IMR-90 (cell line): ENCODE data around the gene RAD51C. TPM values are rescaled to one million over a fixed set of nuclear protein-coding genes. Genes with fewer than 3 reads are reported as not detected.

Source experiments
- ATAC-seq: fragments of 200-7000 bp; cut with Tn5 transposase; 2 replicates; pipeline ENCODE4 v1.9.1; 2020; ENCODE audit warnings: low read depth, mild to moderate bottlenecking, moderate library complexity
- BruUV-seq: library from RNA; stranded (reverse); fragments of 400-500 nt; replicated peaks from 2 replicates; lab custom pipeline; 2021; lab: Mats Ljungman, UMichigan
- CTCF ChIA-PET: fragments of 300-600 bp; formaldehyde crosslinking; extraction: SDS; loops from one replicate; lab custom pipeline; 2021; ENCODE audit warnings: antibody characterized with exemption; lab: Yijun Ruan, JAX
- POLR2A ChIA-PET: fragments of 300-600 bp; sonication (Branson Sonifier 250); formaldehyde crosslinking; loops from one replicate; lab custom pipeline; 2022; ENCODE audit warnings: antibody characterized with exemption; ENCODE audit not compliant: unreplicated experiment; lab: Charles Lee
- DNase-seq: peaks from one replicate; pipeline ENCODE4 v3.0.0; 2013
- H2AFZ ChIP-seq: replicated peaks from 2 replicates; pipeline ENCODE3; 2013; ENCODE audit warnings: low read length, mild to moderate bottlenecking; ENCODE audit not compliant: poor library complexity
- H2AK5ac ChIP-seq: 2 replicates; pipeline ENCODE4 v1.6.1; 2013; ENCODE audit warnings: low read depth, low read length, inconsistent platforms
- H2AK9ac ChIP-seq: replicated peaks from 2 replicates; pipeline ENCODE3; 2013; ENCODE audit warnings: mild to moderate bottlenecking, low read depth, low read length, moderate library complexity; ENCODE audit not compliant: poor library complexity
- H2BK120ac ChIP-seq: 2 replicates; pipeline ENCODE4 v1.6.1; 2013; ENCODE audit warnings: low read depth, low read length, inconsistent platforms
- H2BK15ac ChIP-seq: 3 replicates; pipeline ENCODE4 v1.6.1; 2013; ENCODE audit warnings: low read depth, low read length, inconsistent platforms
- H2BK20ac ChIP-seq: 2 replicates; pipeline ENCODE4 v1.6.1; 2013; ENCODE audit warnings: low read depth, mild to moderate bottlenecking, inconsistent platforms, low read length, moderate library complexity
- H2BK5ac ChIP-seq: 2 replicates; pipeline ENCODE4 v1.6.1; 2013; ENCODE audit warnings: mild to moderate bottlenecking, low read depth, low read length, inconsistent platforms; ENCODE audit not compliant: poor library complexity, severe bottlenecking
- H3K14ac ChIP-seq: replicated peaks from 2 replicates; pipeline ENCODE4 v1.6.1; 2013; ENCODE audit warnings: low read depth, low read length, inconsistent platforms
- H3K18ac ChIP-seq: 2 replicates; pipeline ENCODE4 v1.6.1; 2013; ENCODE audit warnings: low read depth, low read length, control low read depth
- H3K23ac ChIP-seq: 2 replicates; pipeline ENCODE4 v1.6.1; 2013; ENCODE audit warnings: low read depth, low read length, inconsistent platforms
- H3K27ac ChIP-seq: 2 replicates; pipeline ENCODE4 v1.5.1; 2013; ENCODE audit warnings: mild to moderate bottlenecking, control low read depth, low read length; ENCODE audit not compliant: insufficient read depth
- H3K27me3 ChIP-seq: 2 replicates; pipeline ENCODE4 v1.6.1; 2013; ENCODE audit warnings: low read length; ENCODE audit not compliant: control insufficient read depth, insufficient read depth
- H3K36me3 ChIP-seq: 2 replicates; pipeline ENCODE4 v1.6.1; 2013; ENCODE audit warnings: low read length, mixed read lengths; ENCODE audit not compliant: control insufficient read depth, insufficient read depth
- H3K4ac ChIP-seq: 2 replicates; pipeline ENCODE4 v1.6.1; 2013; ENCODE audit warnings: low read depth, low read length, inconsistent platforms
- H3K4me1 ChIP-seq: 2 replicates; pipeline ENCODE4 v1.6.1; 2013; ENCODE audit warnings: low read length, mixed read lengths; ENCODE audit not compliant: control insufficient read depth, insufficient read depth
- H3K4me2 ChIP-seq: 2 replicates; pipeline ENCODE4 v1.6.1; 2013; ENCODE audit warnings: low read depth, mild to moderate bottlenecking, control low read depth, low read length, moderate library complexity
- H3K4me3 ChIP-seq: 2 replicates; pipeline ENCODE4 v1.5.1; 2013; ENCODE audit warnings: low read depth, mild to moderate bottlenecking, control low read depth, low read length, moderate library complexity; ENCODE audit not compliant: insufficient read depth
- H3K56ac ChIP-seq: 2 replicates; pipeline ENCODE4 v1.6.1; 2013; ENCODE audit warnings: low read length, inconsistent platforms; ENCODE audit not compliant: insufficient read depth; ENCODE audit errors: extremely low read depth
- H3K79me1 ChIP-seq, 2 experiments: 2 replicates each; pipeline ENCODE4 v1.6.1; 2013; ENCODE audit warnings: low read length in 2 of 2, inconsistent platforms in 1 of 2, low read depth in 1 of 2
- H3K9ac ChIP-seq: 2 replicates; pipeline ENCODE4 v1.6.1; 2013; ENCODE audit warnings: low read depth, low read length, control low read depth
- H3K9me1 ChIP-seq: 2 replicates; pipeline ENCODE4 v1.6.1; 2013; ENCODE audit warnings: low read length, inconsistent platforms; ENCODE audit not compliant: insufficient read depth
- H3K9me3 ChIP-seq: 2 replicates; pipeline ENCODE4 v1.6.1; 2013; ENCODE audit warnings: low read length; ENCODE audit not compliant: control insufficient read depth, insufficient read depth
- H4K20me1 ChIP-seq: 2 replicates; pipeline ENCODE4 v1.6.1; 2013; ENCODE audit warnings: low read length, inconsistent platforms; ENCODE audit not compliant: insufficient read depth
- H4K5ac ChIP-seq: 2 replicates; pipeline ENCODE4 v1.6.1; 2013; ENCODE audit warnings: mild to moderate bottlenecking, low read depth, low read length, control low read depth
- H4K8ac ChIP-seq, 2 experiments: 2 replicates each; pipeline ENCODE4 v1.6.1; 2013; ENCODE audit warnings: low read depth in 2 of 2, low read length in 2 of 2, control low read depth in 1 of 2, inconsistent platforms in 1 of 2
- H4K91ac ChIP-seq: 2 replicates; pipeline ENCODE4 v1.6.1; 2013; ENCODE audit warnings: low read depth, low read length, inconsistent platforms; ENCODE audit not compliant: insufficient read depth
- CEBPB ChIP-seq: IDR thresholded peaks from 2 replicates; pipeline ENCODE4 v1.6.1; 2012; ENCODE audit warnings: low read depth, low read length, improper control_type of control experiment
- CTCF ChIP-seq: conservative IDR thresholded peaks from 2 replicates; pipeline ENCODE4 v1.5.1; 2012; ENCODE audit warnings: mild to moderate bottlenecking, low read depth, low read length, improper control_type of control experiment
- FOS ChIP-seq: fragments of 150-350 bp; IDR thresholded peaks from 2 replicates; pipeline ENCODE4 v1.6.1; 2016; ENCODE audit warnings: low read depth, low read length
- MAFK ChIP-seq: IDR thresholded peaks from 2 replicates; pipeline ENCODE4 v1.6.1; 2012; ENCODE audit warnings: low read depth, low read length, improper control_type of control experiment
- MAZ ChIP-seq: IDR thresholded peaks from 2 replicates; pipeline ENCODE4 v1.6.1; 2012; ENCODE audit warnings: low read depth, mild to moderate bottlenecking, low read length, improper control_type of control experiment, moderate library complexity, borderline replicate concordance
- NFE2L2 ChIP-seq: fragments of 150-350 bp; IDR thresholded peaks from 2 replicates; pipeline ENCODE4 v1.6.1; 2016; ENCODE audit warnings: low read depth, mild to moderate bottlenecking, low read length
- RAD21 ChIP-seq: IDR thresholded peaks from 2 replicates; pipeline ENCODE4 v1.6.1; 2012; ENCODE audit warnings: low read length, improper control_type of control experiment
- RCOR1 ChIP-seq: IDR thresholded peaks from 2 replicates; pipeline ENCODE4 v1.6.1; 2012; ENCODE audit warnings: mild to moderate bottlenecking, low read length, improper control_type of control experiment; ENCODE audit not compliant: insufficient replicate concordance
- SMC3 ChIP-seq: fragments of 150-350 bp; IDR thresholded peaks from 2 replicates; pipeline ENCODE4 v1.6.1; 2016; ENCODE audit warnings: low read depth, mild to moderate bottlenecking, antibody characterized with exemption, low read length, moderate library complexity
- WGBS, 2 experiments: methylation state at CpG; one replicate each; pipeline versions ENCODE4 v1.1.5 to v1.1.7; 2013; ENCODE audit warnings: missing lambda C conversion rate in 2 of 2; ENCODE audit not compliant: insufficient read length in 1 of 2; ENCODE audit errors: extremely low coverage in 2 of 2; 5-methylcytosine and 5-hydroxymethylcytosine counted together
- dilution Hi-C: fragments of 300-500 bp; cut with HindIII; formaldehyde crosslinking; loops from one replicate; pipeline ENCODE4 v1.14.3; 2018; ENCODE audit warnings: low sequenced_read_pairs; ENCODE audit not compliant: unreplicated experiment
- in situ Hi-C: fragments of 300-500 bp; cut with MboI; formaldehyde crosslinking; loops from 3 replicates; pipeline ENCODE4 v1.14.3; 2019; ENCODE audit warnings: low sequenced_read_pairs, inconsistent platforms, mixed read lengths
- intact Hi-C: fragments of 100-400 bp; cut with micrococcal nuclease; formaldehyde crosslinking; loops from 2 replicates; pipeline ENCODE4 v1.10.0; 2022
- polyA plus RNA-seq, 3 experiments: library from polyadenylated mRNA; depleted of rRNA; stranded (reverse); fragments of >200 nt; gene quantifications; 2 replicates each; pipeline ENCODE4 v1.2.3, GENCODE V29; 2012; ENCODE audit warnings: low replicate concordance in 1 of 3
- total RNA-seq: library from RNA; depleted of rRNA; stranded (reverse); fragments of >200 nt; gene quantifications from 2 replicates; pipeline ENCODE4 v1.2.3, GENCODE V29; 2012

The RAD51C gene
- total and polyA plus RNA-seq, 2 of the 4 experiments (the other 2 are of a cell fraction), result 21.1 to 28.3 TPM

- TF ChIP-seq CEBPB (no peak), FOS (no peak), NFE2L2 (no peak), MAZ (no peak), RAD21 (no peak), CTCF (no peak), SMC3 (no peak), MAFK (no peak), RCOR1 (no peak)
- Histone ChIP-seq H3K4me3 (no peak overlapping the region), H3K14ac (no peak overlapping the region), H4K5ac (no peak overlapping the region), H3K4ac (no peak overlapping the region), H3K36me3 (no peaks in the 10 kb centered on the region), H3K9ac (no peak overlapping the region), H3K27me3 (no peaks in the 10 kb centered on the region), H2BK120ac (no peak overlapping the region), H2AK5ac (no peak overlapping the region), H3K9me1 (peaks cover 7% of the 10 kb centered on the region), H3K9me3 (no peaks in the 10 kb centered on the region), H2AFZ (peak overlapping the region; percentile 71), H3K4me2 (no peak overlapping the region), H4K91ac (no peak overlapping the region), H2BK15ac (no peak overlapping the region), H4K20me1 (no peaks in the 10 kb centered on the region), H3K27ac (no peak overlapping the region), H2AK9ac (no peak overlapping the region), H4K8ac (0 out of 4 replicates have a peak overlapping the region, but pooled peaks of 1 of the 2 experiments have one; percentile 63), H3K23ac (no peak overlapping the region), H3K56ac (no peak overlapping the region), H3K4me1 (no peaks in the 10 kb centered on the region; the same call in 1 of the 2 replicates), H3K18ac (no peak overlapping the region), H2BK20ac (no peak overlapping the region), H2BK5ac (no peak overlapping the region), H3K79me1 (no peaks in the 10 kb centered on the region)
- DNase-seq, result no peak
- ATAC-seq, result no peak
- POLR2A ChIA-PET, result interaction anchor here (0.6 kb wide), 1 partner anchor 147 kb away, joined by 6 read pairs; no protein-coding TSS in a partner anchor
- BruUV-seq, result no TSS peak
- in situ Hi-C loops, result no loop called here
- 68% methylated on average over 4 of the region's 25 CpGs; no CpG with 5 or more reads in 1 of the 2 experiments for WGBS, 2 experiments
- dilution Hi-C loops, result no loop called here
- intact Hi-C loops, result no loop called here
- CTCF ChIA-PET, result interaction anchor here (0.6 kb wide), 1 partner anchor 79 kb away, joined by 4 read pairs; no protein-coding TSS in a partner anchor
These were observed 26.2 kb upstream of the RAD51C start for GRCh38 chr17:58665946-58666857.
